Uterus (tissue), 2 donors: ENCODE results near the gene NECAB2.

Experiments
- CTCF ChIP-seq, 4 experiments: fragments of 200-600 bp in 2 of 4; fragments of 450-650 bp in 2 of 4; sonication (generic) in 2 of 4; IDR thresholded peaks; one replicate each; pipeline ENCODE4 v1.5.1; 2016 to 2019; ENCODE audit warnings: antibody characterized with exemption in 4 of 4, mild to moderate bottlenecking in 2 of 4, moderate library complexity in 1 of 4
- POLR2A ChIP-seq, 2 donors: fragments of 450-650 bp; IDR thresholded peaks; one replicate each; pipeline ENCODE4 v1.6.1; 2016; ENCODE audit warnings: antibody characterized with exemption in 2 of 2, mild to moderate bottlenecking in 1 of 2, moderate library complexity in 1 of 2

GRCh38 chr16:84015399-84015798 lies 47.4 kb downstream of the NECAB2 start:
- no peak for TF ChIP-seq CTCF (IDR thresholded peaks at IDR 0.05)
- TF ChIP-seq POLR2A (IDR thresholded peaks at IDR 0.05): no peak
